ENCODE data around the gene ALDH4A1.

The ALDH4A1 gene

GRCh38 chr1:18948913-18949685 lies 46.7 kb upstream of the ALDH4A1 start:
- in situ Hi-C loops (cut with MboI; ENCODE audit: low pct_unique_long_range_greater_than_20kb, low sequenced_read_pairs, unreplicated experiment): no loop called here
- DNase-seq (ENCODE audit: low spot score): no peak
- no peak for TF ChIP-seq CTCF (IDR thresholded peaks at IDR 0.05; ENCODE audit: extremely low read depth, insufficient read depth, missing control alignments)

GRCh38 chr1:18948048-18948912 lies 45.9 kb upstream of the ALDH4A1 start:
- DNase-seq (ENCODE audit: low spot score): no peak
- TF ChIP-seq CTCF (IDR thresholded peaks at IDR 0.05; ENCODE audit: extremely low read depth, insufficient read depth, missing control alignments): no peak
- in situ Hi-C loops (cut with MboI; ENCODE audit: low pct_unique_long_range_greater_than_20kb, low sequenced_read_pairs, unreplicated experiment): no loop called here

GRCh38 chr1:18947570-18947969 lies 45.2 kb upstream of the ALDH4A1 start:
- DNase-seq (ENCODE audit: low spot score): no peak
- no peak for TF ChIP-seq CTCF (IDR thresholded peaks at IDR 0.05; ENCODE audit: extremely low read depth, insufficient read depth, missing control alignments)
- in situ Hi-C loops (cut with MboI; ENCODE audit: low pct_unique_long_range_greater_than_20kb, low sequenced_read_pairs, unreplicated experiment): no loop called here

- in situ Hi-C loops (cut with MboI; ENCODE audit: low pct_unique_long_range_greater_than_20kb, low sequenced_read_pairs, unreplicated experiment): no loop called here
- no peak for TF ChIP-seq CTCF (IDR thresholded peaks at IDR 0.05; ENCODE audit: extremely low read depth, insufficient read depth, missing control alignments)
Observed at GRCh38 chr1:18946550-18947381, 44.4 kb upstream of the ALDH4A1 start.

GRCh38 chr1:18945401-18945849 lies 43.1 kb upstream of the ALDH4A1 start:
- in situ Hi-C loops (cut with MboI; ENCODE audit: low pct_unique_long_range_greater_than_20kb, low sequenced_read_pairs, unreplicated experiment): no loop called here
- no peak for TF ChIP-seq CTCF (IDR thresholded peaks at IDR 0.05; ENCODE audit: extremely low read depth, insufficient read depth, missing control alignments)
- no peak for DNase-seq (ENCODE audit: low spot score)

More at GRCh38 chr1:18946550-18947381, 44.4 kb upstream of the ALDH4A1 start:
- no peak for DNase-seq (ENCODE audit: low spot score)

- in situ Hi-C loops (cut with MboI; ENCODE audit: low pct_unique_long_range_greater_than_20kb, low sequenced_read_pairs, unreplicated experiment): no loop called here
- TF ChIP-seq CTCF (IDR thresholded peaks at IDR 0.05; ENCODE audit: extremely low read depth, insufficient read depth, missing control alignments): no peak
- DNase-seq (ENCODE audit: low spot score): no peak
Observed at GRCh38 chr1:18944810-18945209, 42.5 kb upstream of the ALDH4A1 start.
